ENCODE data around the gene SLC44A1. TPM values are rescaled to one million over a fixed set of nuclear protein-coding genes. Genes with fewer than 3 reads are reported as not detected.
"Not testable (repeated sequence)": the region's sequence is repeated elsewhere in the genome, so short reads cannot be mapped to it uniquely, and the experiment has no call there.

Gene SLC44A1
- total RNA-seq, 1 experiment from 2014 or later = 3.7 TPM

DNA sequence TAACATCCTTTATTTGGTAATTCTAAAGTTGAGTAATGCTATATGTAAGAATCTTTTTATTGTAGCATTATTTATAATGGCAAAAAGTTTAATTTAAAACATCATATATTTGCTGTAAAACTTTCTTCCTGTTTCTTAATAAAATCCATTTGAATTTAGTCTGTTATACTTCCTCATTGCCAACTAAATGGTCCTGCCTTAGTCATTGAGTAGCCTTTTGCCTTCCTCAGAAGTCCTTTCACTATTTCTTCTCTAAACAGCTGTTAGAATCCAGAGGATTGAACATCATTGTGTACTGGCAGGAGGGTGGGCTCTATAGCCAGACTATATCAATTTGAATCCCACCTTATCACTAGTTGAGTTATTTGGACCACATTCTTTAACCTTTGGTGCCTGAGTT, 11.0 kb downstream of the SLC44A1 start:
- DNase-seq = no peak
- Histone ChIP-seq H3K9ac (ENCODE audit: low read length) (no peak overlapping the region), H3K9me3 (ENCODE audit: low read length) (no peaks in the 10 kb centered on the region), H3K4me3 (ENCODE audit: low read length) (no peak overlapping the region), H3K27ac (ENCODE audit: low read length) (no peak overlapping the region), H3K36me3 (ENCODE audit: insufficient read depth, low read length) (no peaks in the 10 kb centered on the region), H3K4me2 (ENCODE audit: low read depth, low read length, poor library complexity, severe bottlenecking) (no peak overlapping the region), H4K20me1 (ENCODE audit: insufficient read depth, low read depth, low read length) (no peaks in the 10 kb centered on the region), H3K9me2 (replicated peaks; ENCODE audit: insufficient read depth, low read length) (no peaks in the 10 kb centered on the region), H2AFZ (ENCODE audit: low read length) (no peak overlapping the region), H3K27me3 (ENCODE audit: low read length) (no peaks in the 10 kb centered on the region), H3K4me1 (ENCODE audit: low read length) (peaks cover 5% of the 10 kb centered on the region; the same call in 1 of the 2 replicates), H3K79me2 (ENCODE audit: low read length) (no peaks in the 10 kb centered on the region)

DNA sequence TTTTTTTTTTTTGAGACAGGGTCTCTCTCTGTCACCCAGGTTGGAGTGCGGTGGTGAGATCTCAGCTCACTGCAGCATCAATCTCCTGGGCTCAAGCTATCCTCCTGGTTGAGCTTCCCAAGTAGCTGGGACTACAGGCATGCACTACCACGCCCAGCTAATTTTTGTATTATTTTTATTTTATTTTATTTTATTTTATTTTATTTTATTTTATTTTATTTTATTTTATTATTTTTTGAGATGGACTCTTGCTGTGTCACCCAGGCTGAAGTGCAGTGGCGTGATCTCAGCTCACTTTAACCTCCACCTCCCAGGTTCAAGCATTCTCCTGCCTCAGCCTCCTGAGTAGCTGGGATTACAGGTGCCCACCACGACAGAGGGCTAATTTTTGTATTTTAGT, 12.1 kb downstream of the SLC44A1 start:
- not testable (repeated sequence) for H3K27me3 ChIP-seq (ENCODE audit: low read length); H2AFZ ChIP-seq (ENCODE audit: low read length); H3K4me2 ChIP-seq (ENCODE audit: low read depth, low read length, poor library complexity, severe bottlenecking); H4K20me1 ChIP-seq (ENCODE audit: insufficient read depth, low read depth, low read length); DNase-seq; H3K9ac ChIP-seq (ENCODE audit: low read length); H3K9me2 ChIP-seq (replicated peaks; ENCODE audit: insufficient read depth, low read length); H3K36me3 ChIP-seq (ENCODE audit: insufficient read depth, low read length); H3K4me3 ChIP-seq (ENCODE audit: low read length); H3K27ac ChIP-seq (ENCODE audit: low read length); H3K4me1 ChIP-seq (ENCODE audit: low read length); H3K79me2 ChIP-seq (ENCODE audit: low read length); H3K9me3 ChIP-seq (ENCODE audit: low read length)

DNA sequence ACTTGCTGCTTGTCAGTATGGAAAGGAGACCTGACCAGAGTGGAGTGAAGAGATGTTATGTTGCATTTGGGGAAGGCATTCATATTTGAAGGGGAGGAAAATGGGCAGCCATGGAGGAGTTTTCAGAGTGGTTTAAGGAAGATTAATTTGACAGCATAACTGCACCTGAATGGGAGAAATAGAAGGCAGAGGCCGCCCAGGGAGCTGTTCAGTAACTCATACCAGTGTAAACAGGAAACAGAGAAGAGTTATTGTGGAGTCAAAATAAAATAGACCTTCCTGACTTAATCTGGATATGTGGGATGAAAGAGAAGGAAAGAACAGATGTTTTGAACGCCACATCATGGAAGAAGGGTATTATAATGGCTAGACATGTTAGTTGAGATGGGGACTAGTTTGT, 13.4 kb downstream of the SLC44A1 start:
- Histone ChIP-seq H3K4me1 (ENCODE audit: low read length) (peaks cover 5% of the 10 kb centered on the region; the same call in 1 of the 2 replicates), H3K9me2 (replicated peaks; ENCODE audit: insufficient read depth, low read length) (no peaks in the 10 kb centered on the region), H3K9ac (ENCODE audit: low read length) (no peak overlapping the region), H3K9me3 (ENCODE audit: low read length) (no peaks in the 10 kb centered on the region), H2AFZ (ENCODE audit: low read length) (no peak overlapping the region), H4K20me1 (ENCODE audit: insufficient read depth, low read depth, low read length) (no peaks in the 10 kb centered on the region), H3K4me2 (ENCODE audit: low read depth, low read length, poor library complexity, severe bottlenecking) (no peak overlapping the region), H3K79me2 (ENCODE audit: low read length) (no peaks in the 10 kb centered on the region), H3K27ac (ENCODE audit: low read length) (no peak overlapping the region), H3K4me3 (ENCODE audit: low read length) (no peak overlapping the region), H3K36me3 (ENCODE audit: insufficient read depth, low read length) (no peaks in the 10 kb centered on the region), H3K27me3 (ENCODE audit: low read length) (no peaks in the 10 kb centered on the region)
- DNase-seq = no peak

DNA sequence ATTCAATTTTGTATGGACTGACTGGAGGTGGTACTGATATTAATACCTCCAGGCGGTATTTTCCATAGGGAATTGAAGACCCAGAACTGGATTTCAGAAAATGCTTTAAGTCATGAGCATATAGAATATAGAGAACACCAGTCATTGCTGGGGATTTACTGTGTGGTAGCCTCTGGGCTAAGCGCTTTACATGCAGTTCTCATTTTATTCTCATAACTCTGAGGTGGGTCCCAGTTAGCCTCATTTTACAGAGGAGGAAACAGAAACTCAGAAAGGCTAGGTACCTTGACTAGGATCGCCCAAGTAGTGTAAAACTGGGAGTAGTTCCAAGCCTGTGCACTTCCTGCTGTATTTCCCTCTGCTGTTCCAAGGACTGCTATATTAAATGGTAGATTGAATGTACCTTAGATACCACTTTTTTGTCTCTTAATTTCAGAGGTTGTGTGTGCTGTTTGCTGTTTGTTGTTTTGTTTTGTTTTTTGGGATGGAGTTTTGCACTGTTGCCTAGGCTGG, 13.8 kb downstream of the SLC44A1 start:
- H3K4me3 ChIP-seq (ENCODE audit: low read length) = no peak overlapping the region
- no peaks in the 10 kb centered on the region for H3K9me3 ChIP-seq (ENCODE audit: low read length)
- H3K4me1 ChIP-seq (ENCODE audit: low read length) = peaks cover 5% of the 10 kb centered on the region; the same call in 1 of the 2 replicates
- no peaks in the 10 kb centered on the region for H3K36me3 ChIP-seq (ENCODE audit: insufficient read depth, low read length)
- no peak overlapping the region for H2AFZ ChIP-seq (ENCODE audit: low read length)
- no peak overlapping the region for H3K9ac ChIP-seq (ENCODE audit: low read length)
- H3K79me2 ChIP-seq (ENCODE audit: low read length) = no peaks in the 10 kb centered on the region
- no peak for DNase-seq
- H3K27me3 ChIP-seq (ENCODE audit: low read length) = no peaks in the 10 kb centered on the region
- H4K20me1 ChIP-seq (ENCODE audit: insufficient read depth, low read depth, low read length) = no peaks in the 10 kb centered on the region
- H3K4me2 ChIP-seq (ENCODE audit: low read depth, low read length, poor library complexity, severe bottlenecking) = no peak overlapping the region
- H3K9me2 ChIP-seq (replicated peaks; ENCODE audit: insufficient read depth, low read length) = no peaks in the 10 kb centered on the region
- no peak overlapping the region for H3K27ac ChIP-seq (ENCODE audit: low read length)

DNA sequence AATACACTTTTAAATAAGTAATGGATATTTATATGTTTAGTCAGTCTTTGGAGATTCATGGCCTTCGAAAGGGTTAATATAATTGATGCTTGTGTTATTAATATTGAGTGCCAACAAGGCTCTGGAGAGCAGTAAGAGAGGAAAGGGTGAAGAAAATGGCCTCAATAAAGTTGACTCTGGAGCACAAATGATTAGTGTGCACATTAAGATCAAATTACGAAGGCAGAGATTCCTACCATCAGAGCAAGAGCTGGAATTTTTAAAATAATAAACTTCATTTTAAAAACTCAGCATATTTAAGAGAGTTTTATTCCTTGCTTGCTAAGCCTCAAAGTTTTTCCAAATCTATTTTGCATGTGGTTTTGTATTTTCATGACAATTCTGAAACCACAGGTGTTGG, 14.8 kb downstream of the SLC44A1 start:
- H3K27ac ChIP-seq (ENCODE audit: low read length) = no peak overlapping the region
- H3K27me3 ChIP-seq (ENCODE audit: low read length) = no peaks in the 10 kb centered on the region
- H2AFZ ChIP-seq (ENCODE audit: low read length) = no peak overlapping the region
- H3K79me2 ChIP-seq (ENCODE audit: low read length) = no peaks in the 10 kb centered on the region
- H3K4me2 ChIP-seq (ENCODE audit: low read depth, low read length, poor library complexity, severe bottlenecking) = no peak overlapping the region
- H3K9ac ChIP-seq (ENCODE audit: low read length) = no peak overlapping the region
- no peak overlapping the region for H3K4me3 ChIP-seq (ENCODE audit: low read length)
- H3K36me3 ChIP-seq (ENCODE audit: insufficient read depth, low read length) = no peaks in the 10 kb centered on the region
- no peaks in the 10 kb centered on the region for H3K9me2 ChIP-seq (replicated peaks; ENCODE audit: insufficient read depth, low read length)
- H3K4me1 ChIP-seq (ENCODE audit: low read length) = peaks cover 5% of the 10 kb centered on the region; the same call in 1 of the 2 replicates
- no peaks in the 10 kb centered on the region for H3K9me3 ChIP-seq (ENCODE audit: low read length)
- H4K20me1 ChIP-seq (ENCODE audit: insufficient read depth, low read depth, low read length) = no peaks in the 10 kb centered on the region
- DNase-seq = no peak

DNA sequence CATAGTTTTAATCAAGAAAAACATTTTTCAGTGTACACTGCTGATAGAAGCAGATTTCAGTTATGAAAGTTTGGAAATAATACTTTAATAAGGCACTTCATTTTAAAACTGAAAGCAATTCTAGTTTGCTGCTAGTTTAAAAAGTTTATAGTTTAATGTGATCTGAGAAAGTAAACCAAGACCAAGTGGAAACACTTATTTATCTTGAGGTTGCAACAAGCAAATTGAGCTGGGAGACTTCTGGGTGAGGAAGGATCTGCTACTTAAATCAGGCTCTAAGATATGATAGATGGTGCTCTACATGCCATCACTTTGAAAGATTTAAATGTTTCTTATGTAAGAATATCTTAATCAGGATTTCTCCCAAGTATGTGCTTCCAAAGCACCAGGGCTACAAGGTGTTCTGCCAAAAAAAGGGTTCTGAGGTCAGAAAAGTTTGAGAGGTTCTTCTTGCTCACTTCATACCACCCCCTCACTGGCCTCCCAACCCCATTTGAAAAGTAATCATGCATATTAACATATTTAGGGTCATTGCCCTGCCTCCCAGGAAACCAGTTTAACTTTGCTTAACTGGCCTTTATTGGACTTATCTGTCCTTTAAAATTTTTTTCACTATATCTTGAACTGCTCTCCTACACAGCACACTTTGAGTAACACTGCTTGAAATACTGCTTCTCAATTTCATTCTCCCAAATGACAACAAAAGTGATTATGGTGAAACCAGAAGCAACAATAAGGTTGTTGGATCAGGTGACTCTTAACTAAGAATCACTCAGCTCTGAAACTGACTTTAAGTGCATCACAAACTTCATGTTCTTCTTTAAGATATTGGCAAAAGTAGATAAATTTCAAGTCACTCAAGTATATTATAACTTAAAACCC, 15.5 kb downstream of the SLC44A1 start:
- Histone ChIP-seq H3K9ac (ENCODE audit: low read length) (no peak overlapping the region), H3K9me3 (ENCODE audit: low read length) (no peaks in the 10 kb centered on the region), H3K27ac (ENCODE audit: low read length) (no peak overlapping the region), H3K27me3 (ENCODE audit: low read length) (no peaks in the 10 kb centered on the region), H3K36me3 (ENCODE audit: insufficient read depth, low read length) (no peaks in the 10 kb centered on the region), H3K79me2 (ENCODE audit: low read length) (no peaks in the 10 kb centered on the region), H2AFZ (ENCODE audit: low read length) (no peak overlapping the region), H3K4me1 (ENCODE audit: low read length) (peaks cover 5% of the 10 kb centered on the region; the same call in 1 of the 2 replicates), H3K4me3 (ENCODE audit: low read length) (no peak overlapping the region), H3K4me2 (ENCODE audit: low read depth, low read length, poor library complexity, severe bottlenecking) (no peak overlapping the region), H3K9me2 (replicated peaks; ENCODE audit: insufficient read depth, low read length) (no peaks in the 10 kb centered on the region), H4K20me1 (ENCODE audit: insufficient read depth, low read depth, low read length) (no peaks in the 10 kb centered on the region)
- no peak for DNase-seq

DNA sequence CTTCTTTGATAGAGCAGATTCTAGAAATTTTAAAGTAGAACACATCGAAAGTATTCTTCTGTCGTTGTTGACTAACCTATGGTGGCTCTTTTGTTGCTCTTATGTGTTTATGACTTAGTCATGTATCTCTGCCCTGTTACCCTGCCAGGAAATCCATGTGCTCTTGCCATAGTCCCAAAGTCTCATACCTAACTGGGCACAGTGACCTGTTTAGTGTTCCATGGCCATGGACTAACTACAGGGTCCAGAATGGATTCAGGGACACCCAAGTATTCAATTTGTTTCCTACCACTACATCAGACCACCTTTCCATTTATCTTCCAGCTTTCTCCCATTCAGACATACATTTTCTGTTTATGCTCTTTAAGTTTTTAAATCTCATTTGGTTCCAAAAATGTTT, 18.0 kb downstream of the SLC44A1 start:
- H3K4me1 ChIP-seq (ENCODE audit: low read length) = peaks cover 5% of the 10 kb centered on the region; the same call in 1 of the 2 replicates
- H3K9ac ChIP-seq (ENCODE audit: low read length) = no peak overlapping the region
- H3K9me3 ChIP-seq (ENCODE audit: low read length) = no peaks in the 10 kb centered on the region
- H2AFZ ChIP-seq (ENCODE audit: low read length) = no peak overlapping the region
- H3K79me2 ChIP-seq (ENCODE audit: low read length) = no peaks in the 10 kb centered on the region
- no peaks in the 10 kb centered on the region for H3K27me3 ChIP-seq (ENCODE audit: low read length)
- no peaks in the 10 kb centered on the region for H3K9me2 ChIP-seq (replicated peaks; ENCODE audit: insufficient read depth, low read length)
- no peak for DNase-seq
- no peaks in the 10 kb centered on the region for H3K36me3 ChIP-seq (ENCODE audit: insufficient read depth, low read length)
- H3K4me2 ChIP-seq (ENCODE audit: low read depth, low read length, poor library complexity, severe bottlenecking) = no peak overlapping the region
- H3K4me3 ChIP-seq (ENCODE audit: low read length) = no peak overlapping the region
- H4K20me1 ChIP-seq (ENCODE audit: insufficient read depth, low read depth, low read length) = no peaks in the 10 kb centered on the region
- no peak overlapping the region for H3K27ac ChIP-seq (ENCODE audit: low read length)

DNA sequence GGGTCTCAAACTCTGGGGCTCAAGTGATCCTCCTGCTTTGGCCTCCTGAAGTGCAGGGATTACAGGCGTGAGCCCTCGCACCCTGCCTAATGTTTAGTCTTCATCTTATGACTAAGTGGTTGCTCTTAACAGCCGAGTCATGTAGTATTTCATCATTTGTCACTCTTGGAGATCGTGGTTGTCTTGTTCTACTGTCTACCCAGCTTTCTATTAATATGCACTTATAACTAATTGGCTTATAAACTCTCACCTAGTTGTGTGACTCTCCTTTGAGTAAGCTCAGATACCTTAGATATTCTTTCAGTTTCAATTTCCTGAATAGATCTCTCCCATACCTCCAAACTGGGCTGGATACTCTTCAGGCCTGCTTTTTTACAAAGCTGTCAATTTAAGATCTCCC, 19.9 kb downstream of the SLC44A1 start:
- H4K20me1 ChIP-seq (ENCODE audit: insufficient read depth, low read depth, low read length) = no peaks in the 10 kb centered on the region
- H3K27ac ChIP-seq (ENCODE audit: low read length) = no peak overlapping the region
- no peaks in the 10 kb centered on the region for H3K27me3 ChIP-seq (ENCODE audit: low read length)
- H3K9me2 ChIP-seq (replicated peaks; ENCODE audit: insufficient read depth, low read length) = no peaks in the 10 kb centered on the region
- peaks cover 2% of the 10 kb centered on the region; the same call in 1 of the 2 replicates for H3K4me1 ChIP-seq (ENCODE audit: low read length)
- no peaks in the 10 kb centered on the region for H3K79me2 ChIP-seq (ENCODE audit: low read length)
- H3K4me2 ChIP-seq (ENCODE audit: low read depth, low read length, poor library complexity, severe bottlenecking) = no peak overlapping the region
- no peak overlapping the region for H2AFZ ChIP-seq (ENCODE audit: low read length)
- H3K36me3 ChIP-seq (ENCODE audit: insufficient read depth, low read length) = no peaks in the 10 kb centered on the region
- H3K9ac ChIP-seq (ENCODE audit: low read length) = no peak overlapping the region
- no peak for DNase-seq
- no peak overlapping the region for H3K4me3 ChIP-seq (ENCODE audit: low read length)
- no peaks in the 10 kb centered on the region for H3K9me3 ChIP-seq (ENCODE audit: low read length)
